Muscle of back (tissue), 11 donors: ENCODE data around the gene HSD11B2. TPM values are rescaled to one million over a fixed set of nuclear protein-coding genes. Genes with fewer than 3 reads are reported as not detected.

ENCODE experiments used
- DNase-seq, 3 donors: peaks; one replicate each; pipeline versions ENCODE4 v3.0.0 to v3.0.0-alpha.2; 2013
- polyA plus RNA-seq, 10 donors: library from polyadenylated mRNA; unstranded; fragments of 120-200 nt; gene quantifications; one replicate each; pipeline ENCODE4 v1.2.1, GENCODE V29; 2013; ENCODE audit not compliant: insufficient read length in 10 of 10

The HSD11B2 gene
- polyA plus RNA-seq, 10 donors: 3.8 to 13.3 (median 8.1) TPM

DNA sequence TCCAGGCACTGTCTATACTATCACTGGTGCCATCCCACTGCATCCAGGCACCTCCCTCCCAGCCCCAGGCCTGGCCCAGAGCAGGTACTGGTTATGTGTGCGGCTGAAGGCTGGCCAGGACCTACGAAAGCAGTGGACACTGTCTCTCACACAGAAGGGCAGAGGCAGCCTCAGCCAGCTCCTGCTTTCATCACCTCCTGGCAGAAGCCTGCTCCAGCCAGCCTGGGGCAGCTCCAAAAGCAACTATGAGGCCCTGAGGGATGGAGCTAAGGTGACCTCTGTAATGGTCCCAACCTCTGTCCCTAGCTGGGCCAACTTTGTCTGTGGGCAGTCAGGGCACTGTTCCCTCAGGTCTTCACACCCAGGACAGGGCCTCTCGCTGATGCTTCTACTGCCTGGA lies 18.8 kb downstream of the HSD11B2 start:
- no peak for DNase-seq

DNA sequence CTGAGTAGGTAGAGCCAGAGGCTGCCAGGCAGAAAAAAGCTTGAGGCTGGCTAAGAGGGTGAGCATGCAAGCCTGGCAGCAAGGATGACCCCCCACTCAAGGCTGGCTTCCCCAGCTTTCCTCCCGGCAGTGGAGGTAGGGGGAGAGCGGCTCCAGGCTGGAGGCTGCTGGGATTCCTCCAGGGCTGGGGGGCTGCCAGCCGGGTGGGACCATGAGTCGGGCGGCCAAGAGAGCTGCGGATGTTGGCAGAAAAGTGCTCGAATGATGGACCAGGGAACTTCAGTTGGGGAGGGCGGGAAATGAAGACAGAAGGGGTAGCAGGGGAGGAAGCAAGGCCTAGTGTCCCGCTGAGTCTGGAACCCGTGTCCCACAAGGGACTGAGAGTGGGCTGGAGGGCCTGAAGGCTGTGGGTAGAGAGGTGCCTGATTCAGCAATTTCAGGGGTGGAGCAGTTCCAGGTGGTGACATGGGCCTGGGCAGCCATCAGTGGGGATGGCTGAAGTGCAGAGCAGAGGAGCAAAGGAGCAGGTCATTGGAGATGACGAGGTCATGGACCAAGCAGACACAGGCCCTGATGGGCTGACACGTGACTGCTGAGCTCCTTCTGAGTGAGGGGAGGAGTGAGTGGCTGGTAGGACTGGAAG lies 20.3 kb downstream of the HSD11B2 start:
- peak in 1 of 3 donors; percentile 80 for DNase-seq

DNA sequence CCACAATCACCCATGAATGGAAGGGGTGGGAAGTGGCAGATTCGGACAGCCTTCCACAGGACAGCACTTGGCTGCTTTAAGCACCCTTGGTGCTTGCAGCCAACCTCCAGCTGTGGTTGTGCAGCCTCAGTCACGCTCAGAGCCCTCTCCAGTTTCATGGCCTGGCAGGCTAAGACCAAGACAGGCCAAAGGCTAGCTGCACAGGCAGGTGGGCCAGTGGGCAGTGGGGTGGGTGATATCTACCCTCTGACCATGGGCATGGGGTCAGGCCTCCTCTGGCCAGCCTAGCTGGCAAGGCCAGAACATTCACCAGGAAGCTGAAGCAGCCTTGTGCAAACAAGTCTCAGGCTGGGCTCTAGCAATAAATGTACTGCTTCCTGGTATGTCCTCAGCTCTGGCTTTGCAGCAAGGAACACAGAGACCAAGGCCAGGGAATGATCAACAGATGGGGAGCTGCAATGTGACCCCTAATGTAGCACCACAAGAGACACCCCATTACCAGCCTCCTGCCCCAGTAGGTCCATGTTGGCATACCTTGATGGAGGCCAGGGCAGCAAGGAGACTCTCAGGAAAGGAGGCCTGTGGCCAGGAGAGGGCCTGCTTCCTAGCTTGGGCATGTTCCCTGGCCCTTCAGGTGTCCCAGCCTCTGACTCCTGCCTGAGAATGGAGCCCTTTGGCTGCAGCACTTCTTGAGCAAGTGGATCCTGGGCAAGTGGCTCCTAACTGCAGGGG lies 20.9 kb downstream of the HSD11B2 start:
- peak in 1 of 3 donors; percentile 74 for DNase-seq

DNA sequence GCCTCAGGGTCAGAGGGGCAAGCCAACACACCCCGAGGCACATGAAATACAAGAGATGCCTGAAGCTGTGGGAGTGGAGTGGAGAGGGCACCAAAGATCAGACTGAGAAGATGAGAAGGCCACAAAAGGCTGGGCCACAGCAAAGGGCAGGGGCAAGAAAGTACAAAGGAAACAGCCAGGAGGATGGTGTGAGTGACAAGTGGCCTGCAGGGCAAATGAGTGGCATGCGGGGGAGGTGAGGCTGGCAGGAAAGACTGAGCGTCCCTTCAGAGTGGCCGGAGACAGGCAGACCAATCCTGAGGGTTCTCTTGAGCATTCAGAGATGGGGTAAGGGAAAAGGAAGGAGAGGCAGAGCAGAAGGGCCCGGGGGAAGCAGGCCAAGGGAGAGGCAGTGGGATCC lies 23.2 kb downstream of the HSD11B2 start:
- no peak for DNase-seq

DNA sequence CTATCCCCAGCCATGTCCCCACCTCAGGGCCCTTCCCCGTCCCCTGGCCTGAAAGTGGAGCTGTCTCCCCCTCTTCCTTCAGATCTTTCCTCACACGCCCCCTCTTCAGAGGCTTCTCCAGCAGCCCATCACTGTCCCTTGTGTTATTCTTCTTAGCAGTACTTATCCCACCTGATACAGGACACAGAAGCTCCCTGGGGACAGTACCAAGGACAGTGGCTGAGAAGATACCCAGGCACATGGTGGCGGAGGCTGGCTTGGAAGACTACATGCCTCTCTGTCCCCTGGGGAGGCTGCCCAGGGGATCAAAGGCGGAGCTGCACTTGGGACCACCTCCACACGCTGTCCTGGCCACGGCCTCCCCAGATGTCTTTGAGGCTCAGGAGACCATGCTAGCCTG lies 23.9 kb downstream of the HSD11B2 start:
- DNase-seq: no peak

DNA sequence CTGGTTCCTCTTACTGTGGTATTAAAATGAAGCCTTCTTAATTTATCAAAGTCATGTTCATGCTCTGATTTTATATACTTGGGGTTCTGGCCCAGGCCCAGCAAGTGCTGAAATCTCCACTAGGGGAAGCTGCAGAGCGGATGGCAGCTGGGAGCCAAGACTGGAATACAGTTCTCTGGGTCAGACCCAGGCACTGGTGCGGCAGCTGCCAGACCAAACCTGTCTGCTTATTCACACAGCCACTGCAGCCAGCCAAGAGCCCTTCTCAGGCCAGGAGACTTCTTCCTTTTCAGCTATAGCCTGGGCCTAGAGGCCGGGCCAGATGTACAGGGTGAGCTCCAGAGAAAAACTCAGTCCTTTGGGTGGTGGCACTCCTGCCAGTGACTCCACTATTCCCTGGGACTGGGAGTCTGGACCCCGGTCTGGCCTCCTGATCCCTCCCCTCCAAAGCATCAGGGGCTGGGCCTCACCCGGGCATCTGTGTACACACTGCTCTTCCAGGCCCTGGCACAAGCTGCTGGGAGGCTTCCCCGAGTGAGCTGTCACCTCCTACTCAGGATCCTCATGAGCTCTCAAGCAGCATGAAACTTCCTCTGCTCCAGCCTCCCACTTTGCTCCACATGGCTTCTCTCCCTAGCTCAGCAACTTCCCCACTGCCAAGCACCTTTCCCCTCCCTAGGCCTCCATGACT lies 25.6 kb downstream of the HSD11B2 start:
- DNase-seq: peak in 1 of 3 donors; percentile 73

DNA sequence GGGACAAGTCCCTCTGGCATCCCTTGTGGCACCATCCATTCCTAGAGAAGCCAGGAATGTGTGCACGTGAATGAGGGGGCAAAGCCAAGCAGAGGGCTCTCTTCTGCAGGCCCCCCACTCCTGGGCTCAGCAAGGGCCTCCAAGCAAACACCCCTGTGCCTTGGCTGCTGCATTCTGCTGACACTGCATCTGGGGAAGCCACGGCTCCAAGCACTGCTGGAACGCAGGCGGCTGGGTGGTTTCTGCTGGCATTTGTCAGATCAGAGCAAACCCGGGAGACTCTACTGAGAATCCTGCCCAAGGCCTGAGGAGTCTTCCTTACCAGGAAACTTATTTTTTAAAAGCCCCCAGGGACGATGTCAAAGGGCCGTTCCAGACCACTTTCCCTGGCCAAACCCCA lies 26.7 kb downstream of the HSD11B2 start:
- peak in 1 of 3 donors; percentile 47 for DNase-seq

DNA sequence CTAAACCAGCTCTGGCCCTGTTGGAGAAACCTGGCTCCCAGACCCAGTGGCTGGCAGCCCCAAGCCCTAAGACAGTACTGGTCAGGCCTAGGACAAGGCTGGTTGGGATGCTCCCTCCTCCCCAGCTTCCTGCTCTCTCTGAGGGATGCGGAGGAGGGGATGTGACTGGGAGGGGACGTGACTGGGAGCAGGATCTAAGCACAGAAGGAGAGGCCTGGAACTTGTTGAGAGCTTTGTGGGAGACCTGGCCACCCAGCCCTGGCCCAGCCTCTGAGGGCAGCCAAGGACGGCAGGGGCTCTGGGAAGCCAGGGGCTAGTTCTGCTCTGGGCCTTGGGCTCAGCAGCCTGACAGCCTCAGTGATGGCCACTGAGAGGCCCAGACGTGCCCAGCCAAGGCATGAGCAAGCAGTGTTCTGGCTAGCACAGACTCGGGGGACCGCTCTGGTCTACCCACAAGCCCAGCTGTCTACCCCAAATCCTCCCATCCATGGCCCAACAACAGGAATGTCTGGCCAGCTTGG lies 27.3 kb downstream of the HSD11B2 start:
- DNase-seq: peak in 1 of 3 donors; percentile 61

DNA sequence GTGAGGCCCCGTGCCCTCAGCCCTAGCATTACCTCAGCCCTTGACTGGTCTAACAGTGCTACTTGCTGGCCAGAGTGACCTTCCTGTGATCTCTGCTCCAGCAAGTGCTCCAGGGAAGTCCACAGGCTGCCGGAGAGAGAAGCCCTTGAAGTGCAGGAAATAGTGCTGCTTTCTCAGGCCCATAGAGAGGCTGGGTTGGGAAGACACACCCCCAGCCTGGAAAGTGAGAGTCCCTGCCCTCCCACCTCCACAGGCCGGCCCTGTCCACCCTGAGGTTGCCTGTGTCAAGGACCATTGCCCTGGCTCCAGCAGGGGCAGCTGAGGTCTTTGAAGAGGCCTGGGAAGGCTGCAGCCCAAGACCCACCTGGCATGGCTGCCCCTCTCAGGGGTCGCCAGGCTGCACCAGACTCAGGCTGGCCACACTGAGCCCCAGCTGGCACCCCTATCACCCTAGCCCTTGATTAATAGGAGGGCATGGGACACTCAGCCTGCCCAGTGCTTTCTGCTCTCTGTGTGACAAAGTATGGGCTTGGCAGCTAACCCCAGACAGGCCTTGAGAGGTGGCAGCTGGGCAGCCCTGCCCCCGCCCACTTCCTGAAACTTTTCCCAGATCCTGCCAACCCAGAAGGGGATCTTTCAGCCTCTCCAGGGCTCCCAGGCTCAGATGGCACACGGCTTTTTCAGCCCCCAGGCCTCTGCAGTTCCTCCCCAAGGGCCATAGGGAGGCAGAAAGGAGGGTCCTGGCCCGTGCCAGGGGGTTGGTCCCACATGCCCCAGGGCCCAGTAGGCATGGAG lies 28.3 kb downstream of the HSD11B2 start:
- DNase-seq: peak in 2 of 3 donors; percentile 49 to 79

DNA sequence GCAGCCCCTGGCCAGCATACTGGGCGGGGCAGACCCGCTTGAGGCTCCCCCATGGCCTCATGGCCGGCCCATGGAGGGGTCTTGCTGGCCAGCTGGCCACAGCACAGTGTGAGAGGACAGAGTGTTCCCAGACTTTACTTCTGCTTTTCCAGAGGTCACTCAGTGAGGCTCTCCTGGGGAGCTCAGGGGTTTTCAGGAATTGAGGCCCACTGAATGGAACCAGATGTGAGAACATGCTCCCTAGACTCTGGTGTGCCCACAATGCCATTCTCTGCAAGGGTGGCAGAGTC lies 28.9 kb downstream of the HSD11B2 start:
- peak in 1 of 3 donors; percentile 52 for DNase-seq

DNA sequence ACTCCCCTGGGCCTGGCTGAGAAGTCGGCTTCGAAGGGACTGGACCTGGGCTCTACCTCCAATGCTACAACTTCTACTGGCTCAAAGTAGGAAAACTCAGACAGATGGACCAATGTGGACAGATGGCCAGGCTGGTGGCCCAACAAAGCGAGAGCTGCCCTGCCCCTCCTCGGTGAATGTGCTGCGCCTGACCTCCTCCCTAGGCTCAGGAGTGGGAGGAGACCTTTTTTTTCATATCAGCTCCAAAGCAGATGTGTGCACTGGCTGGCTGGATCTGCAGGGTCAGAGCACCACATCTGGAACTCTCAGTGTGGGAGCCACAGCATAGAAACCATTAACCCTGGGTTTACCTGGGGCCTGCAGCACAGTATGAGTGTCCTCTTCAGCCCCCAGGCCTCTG lies 29.2 kb downstream of the HSD11B2 start:
- DNase-seq: peak in 2 of 3 donors; percentile 50 to 85

DNA sequence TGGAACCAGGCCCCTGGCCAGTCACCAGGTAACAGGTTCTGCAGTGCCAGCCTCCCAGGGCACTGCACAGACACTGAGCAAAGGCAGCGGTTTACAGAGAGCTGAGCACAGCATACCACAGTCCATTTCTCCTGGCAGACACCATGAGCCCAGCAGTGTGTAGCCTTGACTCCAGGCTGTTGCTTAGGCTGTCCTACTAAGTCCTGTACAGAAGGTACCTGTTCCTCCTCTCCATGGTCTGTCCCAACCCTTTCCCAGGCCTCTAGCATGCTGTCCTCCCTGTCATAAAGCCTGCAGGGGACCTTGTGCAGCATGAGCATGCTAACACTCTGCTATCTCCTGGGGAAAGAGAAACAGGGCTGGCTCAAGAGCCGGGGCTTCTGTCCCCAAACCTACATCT lies 30.0 kb downstream of the HSD11B2 start:
- no peak for DNase-seq

DNA sequence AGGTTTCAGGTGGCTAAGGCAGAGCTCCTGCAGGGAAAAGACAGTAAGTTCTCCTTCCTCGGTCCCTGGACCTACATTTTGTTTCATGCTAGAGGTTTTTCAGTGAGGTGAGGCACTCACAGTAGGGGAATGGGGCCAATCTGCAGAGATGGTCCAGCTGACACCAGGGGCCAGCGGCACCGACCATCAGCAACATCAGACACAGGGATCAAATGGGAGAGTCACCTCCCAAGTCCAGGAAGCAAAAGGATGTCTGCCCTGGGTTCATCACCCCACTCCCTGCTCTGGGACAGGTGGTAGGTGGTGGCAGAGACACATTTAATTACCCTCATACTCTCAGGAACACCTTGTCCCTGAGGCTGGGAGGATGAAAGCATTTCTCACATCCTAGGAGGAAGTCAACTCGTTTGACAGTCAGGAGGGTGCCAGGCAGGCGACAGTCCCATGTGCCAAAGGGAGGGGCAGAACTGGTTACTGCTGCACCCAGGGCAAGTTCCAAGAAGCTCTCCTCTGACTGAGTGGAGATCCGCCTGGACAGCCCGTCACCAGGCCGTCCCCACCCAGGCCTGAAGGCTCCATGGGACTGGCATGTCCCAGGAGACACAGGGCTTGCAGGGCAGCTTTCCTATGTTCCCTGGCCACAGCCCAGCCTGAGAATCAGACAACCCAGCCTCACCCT lies 30.8 kb downstream of the HSD11B2 start:
- no peak for DNase-seq

DNA sequence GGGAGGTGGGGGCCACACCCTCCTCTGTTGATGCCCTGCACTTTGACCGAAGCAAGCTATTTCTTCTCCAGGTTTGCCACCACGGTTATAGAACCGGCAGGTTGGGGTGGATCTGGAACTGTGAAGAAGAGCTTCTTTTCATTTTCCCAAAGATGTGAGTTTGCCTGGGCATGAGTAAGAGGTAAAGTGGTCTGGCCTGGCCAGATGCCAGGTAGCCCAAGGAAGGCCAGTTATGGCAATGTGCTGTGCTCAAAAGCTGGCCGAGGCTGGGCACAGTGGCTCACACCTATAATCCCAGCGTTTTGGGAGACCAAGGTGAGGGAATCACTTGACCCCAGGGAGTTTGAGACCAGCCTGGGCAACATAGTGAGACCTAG lies 31.3 kb downstream of the HSD11B2 start:
- no peak for DNase-seq

DNA sequence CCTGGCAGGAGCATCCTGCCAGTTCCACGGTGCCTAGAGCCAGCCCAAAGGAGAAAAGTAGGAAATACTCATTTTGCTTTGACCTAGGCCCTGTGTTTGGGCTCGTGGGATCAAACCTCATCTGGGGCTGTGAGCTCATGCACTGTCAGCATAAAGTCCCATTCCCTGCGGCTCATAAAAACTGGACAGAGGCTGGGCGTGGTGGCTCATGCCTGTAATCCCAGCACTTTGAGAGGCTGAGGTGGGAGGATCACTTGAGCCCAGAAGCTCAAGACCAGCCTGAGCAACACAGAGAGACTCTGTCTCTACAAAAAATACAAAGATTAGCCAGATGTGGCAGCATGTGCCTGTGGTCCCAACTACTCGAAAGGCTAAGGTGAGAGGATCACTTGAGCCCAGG lies 32.1 kb downstream of the HSD11B2 start:
- no peak for DNase-seq

DNA sequence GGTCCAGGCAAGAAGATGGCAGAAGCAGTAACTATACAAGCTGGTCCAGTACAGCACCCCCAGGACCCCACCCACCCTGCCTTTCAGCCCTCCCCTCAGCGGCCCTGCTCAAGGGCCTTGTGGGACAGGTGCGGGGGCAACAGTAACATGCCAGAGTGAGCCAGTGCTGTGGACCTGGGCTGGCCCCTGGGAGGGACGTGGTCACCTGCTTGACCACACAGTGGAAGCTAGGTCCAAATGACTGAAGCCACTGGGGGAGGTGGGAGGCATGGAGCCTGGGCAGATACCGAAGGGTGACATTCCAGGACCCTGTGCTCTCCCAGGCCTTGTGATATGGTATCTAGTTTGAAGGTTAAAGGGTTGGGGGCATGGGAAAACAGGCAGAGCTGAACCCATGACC lies 32.8 kb downstream of the HSD11B2 start:
- no peak for DNase-seq

DNA sequence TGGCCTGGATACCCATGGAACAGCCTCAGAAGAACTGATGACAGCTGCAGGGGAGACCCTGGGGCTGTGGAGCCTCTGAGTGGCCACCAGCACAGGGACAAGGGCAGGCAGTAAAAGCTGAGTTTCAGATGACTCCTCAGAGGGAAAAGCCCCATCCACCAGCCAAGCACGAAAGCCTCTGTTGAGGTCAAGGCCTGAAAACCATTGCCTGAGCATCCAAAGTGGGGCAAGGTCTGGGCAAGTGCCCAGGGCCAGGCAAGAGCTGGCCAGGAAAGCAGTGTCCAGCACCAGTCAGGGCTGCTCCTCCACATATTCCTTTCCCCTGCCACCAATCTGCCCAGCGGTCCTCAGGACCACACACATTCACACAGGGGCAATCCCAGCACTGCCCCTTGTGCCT lies 33.6 kb downstream of the HSD11B2 start:
- no peak for DNase-seq

DNA sequence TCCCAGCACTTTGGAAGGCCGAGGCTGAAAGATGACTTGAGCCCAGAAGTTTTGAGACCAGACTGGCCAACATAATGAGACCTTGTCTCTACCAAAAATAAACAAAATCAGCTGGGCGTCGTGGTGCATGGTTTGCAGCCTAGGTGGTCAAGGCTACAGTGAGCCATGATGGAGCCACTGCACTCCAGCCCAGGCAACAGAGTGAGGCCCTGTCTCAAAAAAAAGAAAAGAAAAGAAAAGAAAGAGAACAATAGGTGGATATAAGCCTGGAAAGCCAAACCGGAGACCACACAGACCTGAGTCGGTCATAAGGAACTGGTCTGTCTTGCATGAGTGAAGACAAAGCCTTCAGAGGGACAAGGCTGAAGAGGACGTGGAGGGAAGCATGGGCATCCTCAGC lies 35.7 kb downstream of the HSD11B2 start:
- DNase-seq: no peak

DNA sequence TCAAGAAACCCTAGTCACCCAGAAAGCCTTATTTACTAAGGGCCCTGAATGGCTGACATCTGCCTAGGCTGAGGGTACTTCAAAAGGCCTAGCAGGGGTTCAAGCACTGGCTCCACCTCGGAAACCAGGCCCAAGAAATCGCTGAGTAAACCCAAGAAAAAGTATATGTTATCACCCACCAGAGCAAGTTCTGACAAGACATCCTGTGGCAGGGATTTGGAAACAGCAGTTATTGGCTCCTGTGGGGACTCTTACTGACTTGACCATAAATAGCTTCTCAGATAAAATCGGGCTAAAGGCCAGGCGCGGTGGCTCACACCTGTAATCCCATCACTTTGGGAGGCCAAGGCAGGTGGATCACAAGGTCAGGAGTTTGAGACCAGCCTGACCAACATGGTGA lies 37.8 kb downstream of the HSD11B2 start:
- DNase-seq: no peak

DNA sequence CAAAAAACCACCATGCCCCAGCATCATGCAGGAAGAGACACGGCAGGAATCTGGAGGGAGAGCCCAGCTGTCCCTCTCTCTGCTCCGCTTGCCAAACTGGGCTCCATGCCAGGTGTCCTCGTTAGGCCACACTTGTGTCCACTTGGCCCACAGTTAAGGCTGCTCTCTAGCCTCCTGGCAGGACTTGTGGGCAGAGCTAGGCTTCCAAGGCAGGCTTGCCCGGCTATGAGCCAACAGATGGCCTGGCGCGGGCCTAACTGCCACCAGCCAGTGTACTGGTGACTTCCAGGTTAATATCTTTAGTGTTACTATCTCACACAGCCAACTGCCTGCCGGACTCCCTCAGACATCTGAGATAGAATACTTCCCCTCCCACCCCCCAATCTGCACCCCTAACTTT lies 39.4 kb downstream of the HSD11B2 start:
- DNase-seq: peak; percentile 80 to 83 (median 80)

DNA sequence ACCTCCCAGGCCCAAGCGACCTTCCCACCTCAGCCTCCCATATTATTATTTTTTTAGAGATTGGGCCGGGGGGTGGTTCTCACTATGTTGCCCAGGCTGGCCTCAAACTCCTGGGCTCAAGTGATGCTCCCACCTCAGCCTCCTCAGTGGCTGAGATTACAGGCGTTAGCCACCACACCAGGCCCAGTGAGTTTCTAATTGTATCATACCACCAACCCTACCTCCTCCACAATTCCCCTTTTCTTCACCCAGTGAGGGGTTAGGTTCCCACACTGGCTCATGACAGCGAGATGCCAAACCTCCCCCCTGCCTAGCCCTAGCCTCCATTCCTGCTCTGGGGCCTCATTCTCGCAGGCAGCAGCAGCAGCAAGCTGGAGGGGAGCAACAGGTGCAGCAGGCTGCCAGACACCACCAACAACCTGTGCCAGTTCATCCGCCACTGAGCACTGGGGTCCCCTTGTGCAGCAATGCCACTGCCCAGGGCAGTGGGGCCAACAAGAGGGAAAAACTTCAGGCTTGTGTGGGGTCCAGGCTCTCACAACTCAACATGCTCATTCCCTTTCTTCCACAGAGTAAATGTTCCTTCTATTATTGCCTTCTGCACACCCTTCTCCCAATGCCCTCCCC lies 41.0 kb downstream of the HSD11B2 start:
- no peak for DNase-seq
